Ovary (tissue), 9 donors: ENCODE results near the gene RXRB. TPM values are rescaled to one million over a fixed set of nuclear protein-coding genes. Genes with fewer than 3 reads are reported as not detected.

ENCODE experiments used
- DNase-seq, 5 donors: peaks; one replicate each; pipeline ENCODE4 v3.0.0-alpha.2; 2019 to 2020
- H3K27ac ChIP-seq, 2 donors: fragments of 200-600 bp; one replicate each; pipeline versions ENCODE4 v1.5.1 to v1.8.0; 2019 to 2022
- H3K27me3 ChIP-seq: fragments of 200-600 bp; one replicate; pipeline ENCODE4 v1.8.0; 2022
- H3K36me3 ChIP-seq: fragments of 200-600 bp; sonication (generic); one replicate; pipeline ENCODE4 v1.5.1; 2019
- H3K4me1 ChIP-seq: one replicate; pipeline ENCODE4 v1.8.1; 2013; ENCODE audit warnings: mild to moderate bottlenecking, moderate library complexity; ENCODE audit not compliant: insufficient read depth
- H3K4me3 ChIP-seq: fragments of 200-600 bp; sonication (generic); one replicate; pipeline ENCODE4 v1.5.1; 2017
- H3K9me3 ChIP-seq, 2 donors: fragments of 200-600 bp in 1 of 2; sonication (generic) in 1 of 2; one replicate each; pipeline versions ENCODE4 v1.5.1 to v1.8.1; 2013 to 2019; ENCODE audit warnings: mild to moderate bottlenecking in 1 of 2, moderate library complexity in 1 of 2
- CTCF ChIP-seq, 3 donors: fragments of 450-650 bp in 2 of 3; fragments of 200-600 bp in 1 of 3; IDR thresholded peaks; one replicate each; pipeline versions ENCODE4 v1.5.1 to v1.8.0; 2016 to 2022; ENCODE audit warnings: antibody characterized with exemption in 3 of 3, mild to moderate bottlenecking in 1 of 3
- EP300 ChIP-seq: sonication (generic); formaldehyde crosslinking; IDR thresholded peaks from one replicate; pipeline ENCODE4 v1.6.1; 2017; ENCODE audit warnings: antibody characterized with exemption
- POLR2A ChIP-seq: fragments of 450-650 bp; IDR thresholded peaks from one replicate; pipeline ENCODE4 v1.6.1; 2017; ENCODE audit warnings: antibody characterized with exemption, mild to moderate bottlenecking, moderate library complexity
- WGBS, 3 donors: extraction: QIAGEN DNeasy Blood & Tissue Kit in 1 of 3; methylation state at CpG; one replicate each; pipeline versions ENCODE4 v1.1.5 to v1.1.7; 2013 to 2017; 5-methylcytosine and 5-hydroxymethylcytosine counted together
- intact Hi-C, 4 donors: fragments of 100-400 bp; cut with DNase I; formaldehyde crosslinking; loops; one replicate each; pipeline versions ENCODE4 v1.11.0 to v1.15.1; 2022 to 2023
- polyA plus RNA-seq, 2 donors: library from polyadenylated mRNA; stranded (reverse); fragments of 200-250 nt in 1 of 2; fragments of 350-450 nt in 1 of 2; fragmentation: Illumina TruSeq in 1 of 2; extraction: RNeasy Lipid Tissue Mini Kit (QIAGEN cat#74804) in 1 of 2; gene quantifications; one replicate each; pipeline ENCODE4 v1.2.3, GENCODE V29; 2013 to 2014
- total RNA-seq, 7 donors: library from RNA; depleted of rRNA in 2 of 7; stranded (reverse); fragments of >200 nt in 2 of 7; fragmentation: NEBNext Ultra II Directional in 3 of 7; extraction: Animal tissue kit (Norgen Biotek cat#: 25700) in 3 of 7; gene quantifications; one replicate each; pipeline versions ENCODE4 v1.1.0 to v1.2.4, GENCODE V29; 2016 to 2023
- donor health status: DM: no; HTN: no; CAD: no; lungs with moderate emphysema.
- donor health status: DM: no; HTN: no; CAD: no.
- donor health status: Bipolar disorder and iron deficiency.
- donor health status: DM: yes; HTN: yes; CAD: no.
- donor health status: DM: no; HTN: no; CAD: no.
- donor health status: DM: yes; HTN: yes; CAD: no.

RXRB gene
- total and polyA plus RNA-seq, 9 donors = 19.8 to 54.0 (median 48.5) TPM

GRCh38 chr6:33175436-33176069 is 24.9 kb downstream of the RXRB start:
- TF ChIP-seq POLR2A (no peak), CTCF (IDR thresholded peaks at IDR 0.05) (no peak), EP300 (no peak)
- 79 to 82% (median 81%) methylated on average over 10 of the region's 10 CpGs for WGBS, 3 donors
- intact Hi-C loops = no loop called here

GRCh38 chr6:33174784-33175183 is 25.7 kb downstream of the RXRB start:
- Histone ChIP-seq H3K36me3 (no peaks in the 10 kb centered on the region), H3K27ac (no peak overlapping the region), H3K4me3 (no peak overlapping the region), H3K9me3 (no peaks in the 10 kb centered on the region), H3K4me1 (no peaks in the 10 kb centered on the region), H3K27me3 (no peaks in the 10 kb centered on the region)
- TF ChIP-seq CTCF (IDR thresholded peaks at IDR 0.05) (no peak), POLR2A (no peak), EP300 (no peak)
- intact Hi-C loops = no loop called here
- 85 to 90% (median 86%) methylated on average over 4 of the region's 4 CpGs for WGBS, 3 donors
- DNase-seq = peak in 1 of 5 donors; percentile 10

More at GRCh38 chr6:33175436-33176069, 24.9 kb downstream of the RXRB start:
- no peak for DNase-seq
- H3K4me3 ChIP-seq = no peak overlapping the region
- no peaks in the 10 kb centered on the region for H3K4me1 ChIP-seq
- no peak overlapping the region for H3K27ac ChIP-seq
- H3K9me3 ChIP-seq = no peaks in the 10 kb centered on the region
- H3K36me3 ChIP-seq = no peaks in the 10 kb centered on the region
- no peaks in the 10 kb centered on the region for H3K27me3 ChIP-seq

- intact Hi-C loops = no loop called here
- WGBS, 3 donors = 56 to 61% (median 59%) methylated on average over 11 of the region's 11 CpGs
- DNase-seq = no peak
- Histone ChIP-seq H3K27me3 (no peaks in the 10 kb centered on the region), H3K36me3 (no peaks in the 10 kb centered on the region), H3K9me3 (no peaks in the 10 kb centered on the region), H3K4me3 (no peak overlapping the region), H3K27ac (no peak overlapping the region), H3K4me1 (no peaks in the 10 kb centered on the region)
- TF ChIP-seq EP300 (no peak), CTCF (IDR thresholded peaks at IDR 0.05) (no peak), POLR2A (no peak)
Measured at GRCh38 chr6:33173535-33174180, 26.8 kb downstream of the RXRB start.

- no peak for TF ChIP-seq POLR2A
- no peak for TF ChIP-seq CTCF (IDR thresholded peaks at IDR 0.05)
- no peak for TF ChIP-seq EP300
- no peak overlapping the region for H3K4me3 ChIP-seq
- H3K27me3 ChIP-seq = no peaks in the 10 kb centered on the region
- no peaks in the 10 kb centered on the region for H3K36me3 ChIP-seq
- H3K4me1 ChIP-seq = no peaks in the 10 kb centered on the region
- WGBS, 3 donors = 71 to 78% (median 76%) methylated on average over 16 of the region's 16 CpGs
- H3K9me3 ChIP-seq = no peaks in the 10 kb centered on the region
- intact Hi-C loops = no loop called here
- H3K27ac ChIP-seq = no peak overlapping the region
- DNase-seq = no peak
Measured at GRCh38 chr6:33172688-33173534, 27.6 kb downstream of the RXRB start.
